Lower lobe of right lung (tissue), 2 donors: ENCODE results near the gene KHDC3L. TPM values are rescaled to one million over a fixed set of nuclear protein-coding genes. Genes with fewer than 3 reads are reported as not detected.
A peak's percentile ranks its signal among the peaks of the same experiment; 100 is the strongest.

Experiments
- ATAC-seq, 2 donors: fragments of 200-7000 bp; cut with Tn5 transposase; one replicate each; pipeline ENCODE4 v1.9.1; 2020 to 2022; ENCODE audit warnings: mild to moderate bottlenecking in 2 of 2, moderate library complexity in 2 of 2
- DNase-seq: peaks from one replicate; pipeline ENCODE4 v3.0.0-alpha.2; 2020
- H3K27ac ChIP-seq: fragments of 200-600 bp; one replicate; pipeline ENCODE4 v1.8.0; 2022
- H3K27me3 ChIP-seq: fragments of 200-600 bp; one replicate; pipeline ENCODE4 v1.8.0; 2022; ENCODE audit warnings: low read depth
- H3K36me3 ChIP-seq: fragments of 200-600 bp; one replicate; pipeline ENCODE4 v1.8.0; 2022; ENCODE audit warnings: mild to moderate bottlenecking
- H3K4me1 ChIP-seq: fragments of 200-600 bp; one replicate; pipeline ENCODE4 v1.8.0; 2022
- H3K4me3 ChIP-seq: fragments of 200-600 bp; one replicate; pipeline ENCODE4 v1.8.0; 2022; ENCODE audit warnings: mild to moderate bottlenecking
- H3K9me3 ChIP-seq: fragments of 200-600 bp; one replicate; pipeline ENCODE4 v1.8.0; 2022
- CTCF ChIP-seq: fragments of 200-600 bp; IDR thresholded peaks from one replicate; pipeline ENCODE4 v1.8.0; 2022; ENCODE audit warnings: antibody characterized with exemption, mild to moderate bottlenecking
- intact Hi-C: fragments of 100-400 bp; cut with DNase I; formaldehyde crosslinking; loops from one replicate; pipeline ENCODE4 v1.11.0; 2022
- total RNA-seq: library from RNA; stranded (reverse); fragmentation: NEBNext Ultra II Directional; extraction: Animal tissue kit (Norgen Biotek cat#: 25700); gene quantifications from one replicate; pipeline ENCODE4 v1.2.1, GENCODE V29; 2021
- donor health status: DM: no; HTN: yes; CAD: no; lungs with severe emphysema.

Gene KHDC3L
- total RNA-seq, 1 donor from 2014 or later = not detected

- TF ChIP-seq CTCF = no peak
- no peak for ATAC-seq
Measured at GRCh38 chr6:73348550-73349204, 13.8 kb upstream of the KHDC3L start.

DNA sequence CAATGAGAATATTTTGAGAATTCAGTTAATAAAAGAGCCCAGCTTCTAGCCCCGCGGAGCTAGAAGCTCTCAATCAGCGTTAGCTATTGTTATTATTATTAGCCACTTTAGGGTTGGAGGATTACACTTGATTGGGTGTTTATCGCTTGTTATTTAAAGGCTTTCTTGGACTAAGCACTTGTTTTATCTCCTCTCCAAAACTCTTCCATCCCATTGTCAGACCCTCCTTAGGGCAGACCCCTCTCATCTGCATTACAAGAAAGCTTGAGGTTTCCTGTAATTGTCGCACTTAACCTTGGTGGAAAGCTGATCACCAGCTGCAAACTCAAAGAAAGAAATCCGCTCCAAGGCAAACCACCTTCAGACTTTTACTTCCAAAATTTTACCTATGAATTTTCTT is 13.1 kb upstream of the KHDC3L start:
- Histone ChIP-seq H3K4me3 (no peak overlapping the region), H3K27ac (no peak overlapping the region), H3K36me3 (no peaks in the 10 kb centered on the region), H3K27me3 (peaks cover 22% of the 10 kb centered on the region), H3K4me1 (no peaks in the 10 kb centered on the region), H3K9me3 (no peaks in the 10 kb centered on the region)
- TF ChIP-seq CTCF = no peak
- DNase-seq (no peak), ATAC-seq (no peak)
- intact Hi-C loops = no loop called here

More at GRCh38 chr6:73348550-73349204, 13.8 kb upstream of the KHDC3L start:
- H3K27me3 ChIP-seq = peaks cover 22% of the 10 kb centered on the region
- intact Hi-C loops = no loop called here
- no peak for DNase-seq
- no peak overlapping the region for H3K27ac ChIP-seq
- no peak overlapping the region for H3K4me3 ChIP-seq
- no peaks in the 10 kb centered on the region for H3K9me3 ChIP-seq
- H3K36me3 ChIP-seq = no peaks in the 10 kb centered on the region
- no peaks in the 10 kb centered on the region for H3K4me1 ChIP-seq

DNA sequence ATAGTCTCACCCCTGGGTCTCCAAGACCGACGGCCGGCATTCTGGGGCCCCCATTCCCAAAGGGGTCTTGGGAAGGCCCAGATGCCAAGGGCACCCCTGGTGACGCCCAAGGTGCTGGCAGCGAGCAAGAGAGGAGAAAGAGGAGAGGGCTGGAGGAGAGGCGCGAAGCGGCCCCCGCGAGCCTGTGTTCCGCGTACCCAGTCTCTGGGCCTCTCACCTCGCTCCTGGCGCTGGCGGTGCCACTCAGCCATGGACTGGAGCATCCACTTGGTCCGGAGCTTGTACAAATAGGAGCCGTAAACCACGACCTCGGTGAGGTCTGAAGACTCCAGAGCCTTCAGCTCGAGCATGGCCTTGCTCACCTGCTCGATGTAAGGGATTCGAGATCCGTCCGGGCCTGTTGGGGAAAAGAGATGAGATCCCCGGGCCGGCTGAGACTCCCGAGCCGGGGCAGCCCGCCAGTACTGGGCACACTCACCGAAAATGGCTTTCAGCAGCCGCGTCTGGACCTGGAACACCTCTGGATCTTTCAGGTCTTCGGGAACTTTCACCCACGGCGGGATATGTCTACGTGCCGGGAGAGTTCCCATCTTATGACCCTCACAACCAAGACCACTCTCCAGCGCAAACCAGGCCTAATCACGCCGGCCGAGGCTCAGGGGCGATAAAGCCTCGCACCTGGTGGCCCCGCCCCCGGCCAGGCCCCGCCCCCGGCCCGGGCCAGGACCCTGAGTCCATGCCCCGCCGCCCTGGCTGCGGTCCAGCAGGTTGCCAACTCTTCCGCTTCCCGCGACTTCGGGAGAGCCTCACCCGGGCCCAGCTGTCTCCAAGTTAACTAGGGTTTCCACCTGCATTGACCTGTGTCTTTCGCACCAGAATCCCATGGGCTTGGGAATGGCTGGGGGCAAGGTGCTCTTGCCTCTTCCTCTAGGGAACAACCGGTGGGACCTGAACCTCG is 8.5 kb upstream of the KHDC3L start, which contains the start of gene DPPA5:
Gene DPPA5, minus strand, starts transcription at position 641 of the 958 bp plus-strand sequence. Its CDS starts 51 bp downstream, at position 590.
- DNase-seq = no peak
- no peak for TF ChIP-seq CTCF
- intact Hi-C loops = no loop called here
- H3K27me3 ChIP-seq = peaks cover 13% of the 10 kb centered on the region
- ATAC-seq = peak in 1 of 2 donors; percentile 34
- H3K36me3 ChIP-seq = no peaks in the 10 kb centered on the region
- H3K27ac ChIP-seq = no peak within 1 kb of the TSS
- no peak within 1 kb of the TSS for H3K4me3 ChIP-seq
- no peaks in the 10 kb centered on the region for H3K4me1 ChIP-seq
- H3K9me3 ChIP-seq = no peaks in the 10 kb centered on the region

- no peak for ATAC-seq
- H3K27ac ChIP-seq = no peak overlapping the region
- H3K27me3 ChIP-seq = no peaks in the 10 kb centered on the region
- no peaks in the 10 kb centered on the region for H3K36me3 ChIP-seq
- no peak for DNase-seq
- H3K4me3 ChIP-seq = no peak overlapping the region
- H3K9me3 ChIP-seq = no peaks in the 10 kb centered on the region
- TF ChIP-seq CTCF = no peak
- no peaks in the 10 kb centered on the region for H3K4me1 ChIP-seq
- intact Hi-C loops = no loop called here
Measured at GRCh38 chr6:73362869-73363536, 545 bp downstream of the KHDC3L start.

GRCh38 chr6:73363537-73363875 is 1.0 kb downstream of the KHDC3L start:
- no peak overlapping the region for H3K27ac ChIP-seq
- H3K4me3 ChIP-seq = no peak overlapping the region
- H3K36me3 ChIP-seq = no peaks in the 10 kb centered on the region
- DNase-seq (no peak), ATAC-seq (no peak)
- intact Hi-C loops = no loop called here
- no peaks in the 10 kb centered on the region for H3K4me1 ChIP-seq
- H3K9me3 ChIP-seq = no peaks in the 10 kb centered on the region
- no peak for TF ChIP-seq CTCF
- no peaks in the 10 kb centered on the region for H3K27me3 ChIP-seq
